AG10803 (cell line): ENCODE data around the gene CD1E.

Experiments
- DNase-seq: peaks from one replicate; pipeline ENCODE4 v3.0.0; 2010; ENCODE audit warnings: low read depth
- H3K4me3 ChIP-seq: 2 replicates; pipeline ENCODE4 v1.5.1; 2011; ENCODE audit warnings: mild to moderate bottlenecking, low read length, control low read depth
- TF ChIP-seq, protein P1 (sequence below): conservative IDR thresholded peaks from 2 replicates; pipeline ENCODE4 v1.5.1; 2011; ENCODE audit warnings: mild to moderate bottlenecking, low read length, control low read depth, inconsistent platforms

CD1E gene

DNA sequence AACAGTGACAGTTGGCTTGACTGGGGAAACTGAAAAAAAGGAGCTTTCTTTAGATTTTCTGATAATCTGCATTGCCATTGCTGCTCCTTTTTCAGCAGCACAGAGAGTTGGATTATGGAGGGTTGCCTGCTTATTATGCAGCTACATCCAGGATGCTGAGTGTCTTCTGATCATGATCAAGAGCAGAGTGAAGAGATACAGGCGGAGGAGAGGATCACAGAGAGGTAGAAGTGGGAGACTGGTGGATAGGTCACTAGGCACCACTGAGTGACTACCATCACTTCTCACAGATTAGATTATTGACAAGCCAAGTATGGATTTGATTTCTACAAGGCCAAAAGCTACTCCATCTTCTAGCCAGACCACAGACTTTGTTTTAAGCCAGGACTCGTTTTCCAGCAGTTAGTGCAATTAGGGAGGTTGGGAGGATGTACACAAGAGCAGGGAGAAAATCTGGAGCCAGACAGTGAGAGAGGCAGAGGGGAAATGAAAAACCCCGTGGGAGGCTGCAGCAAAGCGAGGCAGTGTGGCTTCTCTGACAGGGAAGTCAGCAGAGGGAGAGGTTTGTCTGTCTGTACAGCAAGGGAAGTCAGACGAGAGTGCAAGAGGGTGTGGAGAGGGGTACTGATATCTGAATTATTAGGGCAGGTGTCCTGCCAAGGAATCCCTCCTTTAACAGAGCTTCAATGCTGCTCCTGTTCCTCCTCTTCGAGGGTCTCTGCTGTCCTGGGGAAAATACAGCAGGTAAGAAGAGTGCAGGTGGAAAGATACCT is at the start of gene CD1E:
Gene CD1E, plus strand, starts transcription at position 592 of the 773 bp plus-strand sequence. Its CDS starts 95 bp downstream, at position 687.
- no peak for DNase-seq

GRCh38 chr1:158310623-158311022 is 43.1 kb upstream of the CD1E start:
- TF ChIP-seq, protein P1, sequence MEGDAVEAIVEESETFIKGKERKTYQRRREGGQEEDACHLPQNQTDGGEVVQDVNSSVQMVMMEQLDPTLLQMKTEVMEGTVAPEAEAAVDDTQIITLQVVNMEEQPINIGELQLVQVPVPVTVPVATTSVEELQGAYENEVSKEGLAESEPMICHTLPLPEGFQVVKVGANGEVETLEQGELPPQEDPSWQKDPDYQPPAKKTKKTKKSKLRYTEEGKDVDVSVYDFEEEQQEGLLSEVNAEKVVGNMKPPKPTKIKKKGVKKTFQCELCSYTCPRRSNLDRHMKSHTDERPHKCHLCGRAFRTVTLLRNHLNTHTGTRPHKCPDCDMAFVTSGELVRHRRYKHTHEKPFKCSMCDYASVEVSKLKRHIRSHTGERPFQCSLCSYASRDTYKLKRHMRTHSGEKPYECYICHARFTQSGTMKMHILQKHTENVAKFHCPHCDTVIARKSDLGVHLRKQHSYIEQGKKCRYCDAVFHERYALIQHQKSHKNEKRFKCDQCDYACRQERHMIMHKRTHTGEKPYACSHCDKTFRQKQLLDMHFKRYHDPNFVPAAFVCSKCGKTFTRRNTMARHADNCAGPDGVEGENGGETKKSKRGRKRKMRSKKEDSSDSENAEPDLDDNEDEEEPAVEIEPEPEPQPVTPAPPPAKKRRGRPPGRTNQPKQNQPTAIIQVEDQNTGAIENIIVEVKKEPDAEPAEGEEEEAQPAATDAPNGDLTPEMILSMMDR: no peak
- no peak for DNase-seq

More for the DNA sequence above, at the start of gene CD1E:
- H3K4me3 ChIP-seq: no peak within 1 kb of the TSS
- TF ChIP-seq, protein P1: no peak

GRCh38 chr1:158311066-158311465 is 42.6 kb upstream of the CD1E start:
- no peak overlapping the region for H3K4me3 ChIP-seq
- DNase-seq: no peak
- TF ChIP-seq, protein P1: no peak

More at GRCh38 chr1:158310623-158311022, 43.1 kb upstream of the CD1E start:
- H3K4me3 ChIP-seq: no peak overlapping the region

DNA sequence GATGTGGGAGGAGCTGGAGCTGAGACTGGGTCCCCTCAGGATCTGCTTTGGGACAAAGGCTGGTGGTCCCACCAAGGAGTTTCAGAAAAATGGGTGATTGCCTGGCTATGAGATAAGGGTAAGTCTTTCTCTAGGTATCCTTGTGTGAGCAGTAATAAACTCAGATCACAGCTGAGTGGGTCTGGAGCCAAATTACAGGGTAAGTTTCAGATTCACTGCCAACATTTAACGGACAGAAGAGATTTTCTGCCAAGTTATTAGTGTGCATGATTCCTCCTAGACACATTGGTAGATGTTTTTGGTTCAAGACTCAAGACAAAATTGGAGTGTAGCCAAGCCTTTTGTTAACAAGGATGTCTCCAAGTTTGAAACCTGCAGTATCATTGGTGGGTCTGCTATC is 29.8 kb upstream of the CD1E start:
- DNase-seq: no peak
- no peak overlapping the region for H3K4me3 ChIP-seq
- TF ChIP-seq, protein P1: no peak

DNA sequence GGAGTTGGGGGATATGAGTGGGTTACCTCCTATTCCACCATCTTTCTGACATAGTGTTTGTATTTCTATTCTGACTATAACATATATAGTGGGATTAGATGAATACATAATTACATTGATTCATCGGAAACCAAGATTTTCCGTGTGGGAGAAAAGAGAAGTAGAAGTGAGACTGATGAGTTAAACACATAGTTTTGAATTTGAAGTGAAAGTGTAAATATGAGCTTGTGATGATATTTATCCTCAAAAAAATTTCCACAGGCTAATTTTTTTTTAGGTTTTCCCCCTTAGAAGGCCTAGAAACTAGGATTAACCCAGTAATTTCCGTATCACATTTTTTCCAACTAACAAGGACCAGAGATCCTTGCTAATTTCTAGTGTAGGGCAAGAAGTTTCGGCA is 29.3 kb upstream of the CD1E start:
- TF ChIP-seq, protein P1: no peak
- DNase-seq: no peak

DNA sequence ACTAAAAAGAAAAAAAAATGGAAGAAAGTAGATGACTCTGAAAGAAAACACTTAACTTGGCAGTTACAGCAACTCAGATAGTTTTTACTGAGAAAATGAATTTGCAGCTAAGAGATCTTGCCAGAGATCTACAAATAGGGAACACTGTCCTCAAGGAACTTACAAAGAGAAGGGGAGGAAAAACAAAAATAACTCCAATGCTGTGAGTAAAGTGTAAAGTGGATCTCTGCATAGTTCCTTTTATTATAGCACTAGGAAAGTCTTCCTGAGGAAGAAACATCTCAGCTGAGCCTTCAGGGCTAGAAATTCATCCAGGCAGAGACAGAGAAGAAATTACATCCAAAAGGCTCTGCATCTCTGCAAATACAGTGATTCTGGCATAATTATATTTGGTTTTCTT is 26.2 kb upstream of the CD1E start:
- no peak for DNase-seq
- H3K4me3 ChIP-seq: no peak overlapping the region
- TF ChIP-seq, protein P1: no peak

More for the DNA sequence above, 29.3 kb upstream of the CD1E start:
- H3K4me3 ChIP-seq: no peak overlapping the region

DNA sequence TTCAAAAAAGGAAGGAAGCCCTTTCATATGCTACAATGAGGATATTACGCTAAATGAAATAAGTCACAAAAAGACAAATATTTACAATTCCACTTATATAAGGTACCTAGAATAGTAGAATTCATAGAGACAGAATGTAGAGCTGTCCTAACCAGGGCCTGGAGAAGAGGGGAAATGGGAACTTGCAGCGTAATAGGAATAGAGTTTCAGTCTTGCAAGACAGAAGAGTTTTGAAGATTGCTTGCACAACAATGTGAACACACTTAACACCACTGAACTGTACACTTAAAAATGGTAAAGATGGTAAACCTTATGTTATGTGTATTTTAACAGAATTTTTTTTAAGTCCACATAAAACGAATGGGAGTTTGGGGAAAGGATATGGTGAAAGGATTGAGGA is 25.3 kb upstream of the CD1E start:
- DNase-seq: no peak
- H3K4me3 ChIP-seq: no peak overlapping the region
- TF ChIP-seq, protein P1: no peak
